SK-N-SH (cell line): ENCODE measurements around the gene RASA3.

ENCODE experiments used
- CHD2 ChIP-seq: fragments of 150-350 bp; IDR thresholded peaks from 2 replicates; pipeline ENCODE4 v1.6.1; 2018; ENCODE audit warnings: low read length; ENCODE audit not compliant: partially characterized antibody
- CTCF ChIP-seq: fragments of 200-600 bp; sonication (generic); IDR thresholded peaks from 2 replicates; pipeline ENCODE4 v1.6.1; 2017; ENCODE audit warnings: antibody characterized with exemption, mild to moderate bottlenecking, moderate library complexity
- EP300 ChIP-seq, 2 experiments: IDR thresholded peaks; 2 replicates each; pipeline versions ENCODE4 v1.4.0 to v1.6.1; 2012; ENCODE audit warnings: borderline replicate concordance in 1 of 2, low read depth in 1 of 2, low read length in 1 of 2
- MXI1 ChIP-seq: IDR thresholded peaks from 2 replicates; pipeline ENCODE4 v1.6.1; 2012; ENCODE audit warnings: mild to moderate bottlenecking, low read depth, low read length, improper control_type of control experiment
- NFIC ChIP-seq: IDR thresholded peaks from 2 replicates; pipeline ENCODE4 v1.4.0; 2012; ENCODE audit warnings: borderline replicate concordance
- NRF1 ChIP-seq: IDR thresholded peaks from 2 replicates; pipeline ENCODE4 v1.6.1; 2012; ENCODE audit warnings: low read depth, mild to moderate bottlenecking, low read length
- POLR2AphosphoS5 ChIP-seq: IDR thresholded peaks from 2 replicates; pipeline ENCODE4 v1.6.1; 2012; ENCODE audit warnings: low read depth, low read length
- RFX5 ChIP-seq: IDR thresholded peaks from 2 replicates; pipeline ENCODE4 v1.6.1; 2012; ENCODE audit warnings: mild to moderate bottlenecking, improper control_type of control experiment, low read length
- SMC3 ChIP-seq: IDR thresholded peaks from 2 replicates; pipeline ENCODE4 v1.6.1; 2012; ENCODE audit warnings: low read depth, low read length, improper control_type of control experiment
- YY1 ChIP-seq: IDR thresholded peaks from 2 replicates; pipeline ENCODE4 v1.4.0; 2012; ENCODE audit warnings: low read depth, mild to moderate bottlenecking
- TF ChIP-seq, protein P1 (sequence below): IDR thresholded peaks from 2 replicates; pipeline ENCODE4 v1.6.1; 2012; ENCODE audit warnings: mild to moderate bottlenecking, low read depth, low read length, moderate library complexity
- TF ChIP-seq, protein P2 (sequence below): IDR thresholded peaks from 2 replicates; pipeline ENCODE4 v1.4.0; 2012; ENCODE audit warnings: low read depth

GRCh38 chr13:113939944-113940297, 192.5 kb downstream of the RASA3 start:
- no peak for TF ChIP-seq MXI1
- no peak for TF ChIP-seq CTCF
- TF ChIP-seq SMC3, result no peak
- no peak for TF ChIP-seq CHD2
- no peak for TF ChIP-seq POLR2AphosphoS5
- no peak for TF ChIP-seq RFX5
- TF ChIP-seq, protein P1, sequence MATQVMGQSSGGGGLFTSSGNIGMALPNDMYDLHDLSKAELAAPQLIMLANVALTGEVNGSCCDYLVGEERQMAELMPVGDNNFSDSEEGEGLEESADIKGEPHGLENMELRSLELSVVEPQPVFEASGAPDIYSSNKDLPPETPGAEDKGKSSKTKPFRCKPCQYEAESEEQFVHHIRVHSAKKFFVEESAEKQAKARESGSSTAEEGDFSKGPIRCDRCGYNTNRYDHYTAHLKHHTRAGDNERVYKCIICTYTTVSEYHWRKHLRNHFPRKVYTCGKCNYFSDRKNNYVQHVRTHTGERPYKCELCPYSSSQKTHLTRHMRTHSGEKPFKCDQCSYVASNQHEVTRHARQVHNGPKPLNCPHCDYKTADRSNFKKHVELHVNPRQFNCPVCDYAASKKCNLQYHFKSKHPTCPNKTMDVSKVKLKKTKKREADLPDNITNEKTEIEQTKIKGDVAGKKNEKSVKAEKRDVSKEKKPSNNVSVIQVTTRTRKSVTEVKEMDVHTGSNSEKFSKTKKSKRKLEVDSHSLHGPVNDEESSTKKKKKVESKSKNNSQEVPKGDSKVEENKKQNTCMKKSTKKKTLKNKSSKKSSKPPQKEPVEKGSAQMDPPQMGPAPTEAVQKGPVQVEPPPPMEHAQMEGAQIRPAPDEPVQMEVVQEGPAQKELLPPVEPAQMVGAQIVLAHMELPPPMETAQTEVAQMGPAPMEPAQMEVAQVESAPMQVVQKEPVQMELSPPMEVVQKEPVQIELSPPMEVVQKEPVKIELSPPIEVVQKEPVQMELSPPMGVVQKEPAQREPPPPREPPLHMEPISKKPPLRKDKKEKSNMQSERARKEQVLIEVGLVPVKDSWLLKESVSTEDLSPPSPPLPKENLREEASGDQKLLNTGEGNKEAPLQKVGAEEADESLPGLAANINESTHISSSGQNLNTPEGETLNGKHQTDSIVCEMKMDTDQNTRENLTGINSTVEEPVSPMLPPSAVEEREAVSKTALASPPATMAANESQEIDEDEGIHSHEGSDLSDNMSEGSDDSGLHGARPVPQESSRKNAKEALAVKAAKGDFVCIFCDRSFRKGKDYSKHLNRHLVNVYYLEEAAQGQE, result no peak
- TF ChIP-seq EP300 (IDR thresholded peaks at IDR 0.05; ENCODE audit: borderline replicate concordance in 1 of 2, low read depth in 1 of 2, low read length in 1 of 2), result no peak
- TF ChIP-seq NRF1, result no peak
- TF ChIP-seq YY1, result no peak
- TF ChIP-seq, protein P2, sequence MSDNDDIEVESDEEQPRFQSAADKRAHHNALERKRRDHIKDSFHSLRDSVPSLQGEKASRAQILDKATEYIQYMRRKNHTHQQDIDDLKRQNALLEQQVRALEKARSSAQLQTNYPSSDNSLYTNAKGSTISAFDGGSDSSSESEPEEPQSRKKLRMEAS, result no peak
- no peak for TF ChIP-seq NFIC
